ENCODE results near the gene TGFB2.

Gene TGFB2

DNA sequence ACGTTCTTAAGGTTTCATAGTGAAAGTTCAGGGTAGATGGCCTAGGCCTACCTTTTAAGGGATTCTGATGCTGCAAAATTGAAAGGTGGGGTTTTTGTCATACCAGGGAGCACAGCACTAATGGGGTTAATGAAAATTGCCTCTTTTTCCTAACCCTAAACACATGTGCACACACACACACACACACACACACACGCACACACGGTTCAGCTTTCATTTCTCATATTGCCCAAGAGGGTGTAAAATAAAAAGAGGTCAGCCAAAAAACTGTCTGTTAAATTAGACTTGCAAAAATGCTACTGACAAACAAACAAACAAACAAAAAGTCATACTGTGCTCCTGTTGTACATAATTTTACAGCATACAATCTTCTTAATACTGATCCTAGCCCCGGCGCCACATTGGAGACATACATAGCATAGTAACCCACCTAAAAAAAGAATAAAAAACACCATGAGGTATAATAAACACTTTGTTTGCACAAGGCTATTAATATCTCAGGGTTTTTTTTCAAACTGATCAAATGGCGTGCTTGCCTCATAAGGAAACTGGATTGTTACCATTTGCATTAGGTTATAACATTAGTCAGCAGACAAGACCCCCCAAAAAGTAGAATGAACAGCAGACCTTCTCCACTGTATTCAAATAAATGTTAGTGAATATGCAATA lies 69.1 kb downstream of the TGFB2 start:
- DNase-seq (ENCODE audit: low spot score) (no peak), ATAC-seq (ENCODE audit: low read depth) (no peak)
- no peaks in the 10 kb centered on the region for H3K4me1 ChIP-seq (ENCODE audit: insufficient read depth, poor library complexity, severe bottlenecking)
- TF ChIP-seq, protein P1, sequence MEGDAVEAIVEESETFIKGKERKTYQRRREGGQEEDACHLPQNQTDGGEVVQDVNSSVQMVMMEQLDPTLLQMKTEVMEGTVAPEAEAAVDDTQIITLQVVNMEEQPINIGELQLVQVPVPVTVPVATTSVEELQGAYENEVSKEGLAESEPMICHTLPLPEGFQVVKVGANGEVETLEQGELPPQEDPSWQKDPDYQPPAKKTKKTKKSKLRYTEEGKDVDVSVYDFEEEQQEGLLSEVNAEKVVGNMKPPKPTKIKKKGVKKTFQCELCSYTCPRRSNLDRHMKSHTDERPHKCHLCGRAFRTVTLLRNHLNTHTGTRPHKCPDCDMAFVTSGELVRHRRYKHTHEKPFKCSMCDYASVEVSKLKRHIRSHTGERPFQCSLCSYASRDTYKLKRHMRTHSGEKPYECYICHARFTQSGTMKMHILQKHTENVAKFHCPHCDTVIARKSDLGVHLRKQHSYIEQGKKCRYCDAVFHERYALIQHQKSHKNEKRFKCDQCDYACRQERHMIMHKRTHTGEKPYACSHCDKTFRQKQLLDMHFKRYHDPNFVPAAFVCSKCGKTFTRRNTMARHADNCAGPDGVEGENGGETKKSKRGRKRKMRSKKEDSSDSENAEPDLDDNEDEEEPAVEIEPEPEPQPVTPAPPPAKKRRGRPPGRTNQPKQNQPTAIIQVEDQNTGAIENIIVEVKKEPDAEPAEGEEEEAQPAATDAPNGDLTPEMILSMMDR (IDR thresholded peaks at IDR 0.05; ENCODE audit: poor library complexity, severe bottlenecking) = no peak
- H3K27me3 ChIP-seq (ENCODE audit: insufficient read depth, poor library complexity, severe bottlenecking) = no peaks in the 10 kb centered on the region
- no peaks in the 10 kb centered on the region for H3K36me3 ChIP-seq (ENCODE audit: low read depth)
- H3K9me3 ChIP-seq (ENCODE audit: severe bottlenecking) = no peaks in the 10 kb centered on the region
- H3K4me3 ChIP-seq (ENCODE audit: severe bottlenecking) = no peak overlapping the region
- no peak overlapping the region for H3K27ac ChIP-seq (ENCODE audit: poor library complexity, severe bottlenecking)

DNA sequence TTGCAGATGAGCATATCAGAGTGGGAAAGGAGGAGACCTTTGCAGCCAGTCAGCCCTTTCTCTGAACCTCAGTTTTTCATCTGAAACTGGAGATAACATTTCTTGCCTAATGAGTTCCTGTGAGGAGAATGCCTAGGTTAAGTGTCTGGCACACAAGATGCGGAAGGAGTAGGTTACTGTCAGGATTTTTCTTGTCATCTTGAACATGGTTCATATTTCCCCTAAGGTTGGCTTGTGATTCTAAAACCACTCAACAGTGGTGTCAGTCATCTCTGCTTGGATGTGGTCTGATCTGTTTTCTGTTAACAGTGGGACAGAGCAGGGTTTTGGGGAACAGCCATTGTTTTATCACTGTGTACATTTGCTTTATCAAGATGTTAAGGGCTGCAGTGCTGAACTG lies 70.6 kb downstream of the TGFB2 start:
- Histone ChIP-seq H3K9me3 (ENCODE audit: severe bottlenecking) (no peaks in the 10 kb centered on the region), H3K27ac (ENCODE audit: poor library complexity, severe bottlenecking) (no peak overlapping the region), H3K4me3 (ENCODE audit: severe bottlenecking) (no peak overlapping the region), H3K36me3 (ENCODE audit: low read depth) (no peaks in the 10 kb centered on the region), H3K27me3 (ENCODE audit: insufficient read depth, poor library complexity, severe bottlenecking) (no peaks in the 10 kb centered on the region), H3K4me1 (ENCODE audit: insufficient read depth, poor library complexity, severe bottlenecking) (no peaks in the 10 kb centered on the region)
- TF ChIP-seq, protein P1 (IDR thresholded peaks at IDR 0.05; ENCODE audit: poor library complexity, severe bottlenecking) = no peak
- ATAC-seq (ENCODE audit: low read depth) = no peak
- DNase-seq (ENCODE audit: low spot score) = no peak

DNA sequence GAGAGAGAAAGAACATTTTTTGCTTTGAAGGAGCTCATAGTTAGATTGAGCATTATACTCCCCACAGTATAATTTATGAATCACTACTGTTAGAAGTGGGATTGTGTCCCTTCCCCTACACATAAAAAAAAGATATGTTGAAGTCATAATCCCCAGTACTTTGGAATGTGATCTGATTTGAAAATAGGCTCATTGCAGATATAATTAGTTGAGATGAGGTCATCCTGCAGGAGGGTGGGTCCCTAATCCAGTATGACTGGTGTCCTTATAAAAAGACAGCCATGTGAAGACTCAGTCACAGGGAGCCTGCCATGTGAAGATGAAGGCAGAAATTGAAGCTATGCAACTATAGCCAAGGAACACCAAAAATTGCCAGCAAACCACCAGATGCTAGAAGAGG lies 76.4 kb downstream of the TGFB2 start:
- Histone ChIP-seq H3K4me1 (ENCODE audit: insufficient read depth, poor library complexity, severe bottlenecking) (peaks cover 13% of the 10 kb centered on the region), H3K27ac (ENCODE audit: poor library complexity, severe bottlenecking) (no peak overlapping the region), H3K36me3 (ENCODE audit: low read depth) (no peaks in the 10 kb centered on the region), H3K27me3 (ENCODE audit: insufficient read depth, poor library complexity, severe bottlenecking) (no peaks in the 10 kb centered on the region), H3K4me3 (ENCODE audit: severe bottlenecking) (no peak overlapping the region), H3K9me3 (ENCODE audit: severe bottlenecking) (no peaks in the 10 kb centered on the region)
- DNase-seq (ENCODE audit: low spot score) = no peak
- no peak for ATAC-seq (ENCODE audit: low read depth)
- TF ChIP-seq, protein P1 (IDR thresholded peaks at IDR 0.05; ENCODE audit: poor library complexity, severe bottlenecking) = no peak

DNA sequence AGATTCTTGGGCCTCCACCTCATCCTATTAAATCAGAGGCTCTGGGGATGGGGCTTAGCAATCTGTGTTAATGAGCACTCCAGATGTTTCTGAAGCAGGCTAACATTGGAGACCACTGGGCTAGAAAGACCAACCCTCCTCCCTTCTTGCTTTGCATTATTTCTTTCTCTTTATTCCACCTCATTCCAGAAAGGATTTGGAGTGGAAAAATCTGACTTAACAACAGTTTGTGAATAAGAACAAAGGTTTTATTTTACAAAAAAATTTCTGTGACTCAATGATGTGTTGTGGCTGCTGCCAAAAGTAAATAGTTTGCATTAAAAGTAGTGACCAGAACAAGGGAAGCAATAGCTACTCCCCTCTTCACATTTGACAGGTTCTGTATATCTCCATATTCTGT lies 79.4 kb downstream of the TGFB2 start:
- no peak for ATAC-seq (ENCODE audit: low read depth)
- TF ChIP-seq, protein P1 (IDR thresholded peaks at IDR 0.05; ENCODE audit: poor library complexity, severe bottlenecking) = no peak
- H3K27ac ChIP-seq (ENCODE audit: poor library complexity, severe bottlenecking) = no peak overlapping the region
- no peaks in the 10 kb centered on the region for H3K27me3 ChIP-seq (ENCODE audit: insufficient read depth, poor library complexity, severe bottlenecking)
- DNase-seq (ENCODE audit: low spot score) = no peak
- H3K4me1 ChIP-seq (ENCODE audit: insufficient read depth, poor library complexity, severe bottlenecking) = peaks cover 15% of the 10 kb centered on the region
- no peaks in the 10 kb centered on the region for H3K36me3 ChIP-seq (ENCODE audit: low read depth)
- H3K9me3 ChIP-seq (ENCODE audit: severe bottlenecking) = no peaks in the 10 kb centered on the region
- no peak overlapping the region for H3K4me3 ChIP-seq (ENCODE audit: severe bottlenecking)

DNA sequence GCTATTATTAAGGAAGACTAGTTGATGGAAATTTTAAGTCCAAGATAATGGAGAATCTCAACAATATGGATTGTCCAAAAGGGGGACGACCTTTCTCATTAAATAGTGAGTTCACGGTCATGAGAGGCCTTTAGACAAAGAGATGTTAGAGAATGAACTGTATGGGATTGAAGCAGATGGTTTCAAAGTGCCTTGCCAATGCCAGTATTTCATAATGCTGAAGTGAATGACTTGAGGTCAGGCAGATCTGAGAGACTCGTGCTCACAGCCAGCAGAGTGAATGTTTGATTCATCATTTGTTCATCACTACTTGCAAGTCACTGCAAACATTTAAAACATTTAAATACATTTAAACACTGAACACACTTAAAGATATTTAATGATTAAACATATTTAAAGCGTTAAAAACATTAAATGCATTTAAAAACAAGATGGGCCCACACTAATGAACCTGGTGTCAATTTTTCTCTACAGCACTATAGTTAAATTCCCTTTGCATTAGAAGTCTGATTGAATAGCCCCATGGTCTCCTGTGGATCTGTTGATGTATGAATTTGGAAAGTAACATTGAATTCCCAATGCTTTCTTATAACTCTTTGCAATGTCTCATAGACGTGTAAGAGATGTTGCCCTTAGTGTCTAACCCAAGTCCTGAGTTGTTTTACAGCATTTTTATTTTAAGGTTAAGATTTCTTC lies 80.7 kb downstream of the TGFB2 start:
- TF ChIP-seq, protein P1 (IDR thresholded peaks at IDR 0.05; ENCODE audit: poor library complexity, severe bottlenecking) = no peak
- H3K36me3 ChIP-seq (ENCODE audit: low read depth) = no peaks in the 10 kb centered on the region
- no peaks in the 10 kb centered on the region for H3K27me3 ChIP-seq (ENCODE audit: insufficient read depth, poor library complexity, severe bottlenecking)
- H3K4me1 ChIP-seq (ENCODE audit: insufficient read depth, poor library complexity, severe bottlenecking) = peaks cover 15% of the 10 kb centered on the region
- H3K4me3 ChIP-seq (ENCODE audit: severe bottlenecking) = no peak overlapping the region
- H3K9me3 ChIP-seq (ENCODE audit: severe bottlenecking) = no peaks in the 10 kb centered on the region
- no peak for DNase-seq (ENCODE audit: low spot score)
- ATAC-seq (ENCODE audit: low read depth) = peak; percentile 80
- H3K27ac ChIP-seq (ENCODE audit: poor library complexity, severe bottlenecking) = peak overlapping the region; percentile 64
